GM20000 (cell line): ENCODE results near the gene LDLRAP1.

ENCODE experiments used
- DNase-seq: peaks from one replicate; pipeline ENCODE4 v3.0.0; 2012; ENCODE audit warnings: low spot score
- CTCF ChIP-seq: IDR thresholded peaks from 2 replicates; pipeline ENCODE4 v1.5.1; 2012; ENCODE audit warnings: mild to moderate bottlenecking, control low read depth; ENCODE audit errors: extremely low read depth, missing control alignments

LDLRAP1 gene

DNA sequence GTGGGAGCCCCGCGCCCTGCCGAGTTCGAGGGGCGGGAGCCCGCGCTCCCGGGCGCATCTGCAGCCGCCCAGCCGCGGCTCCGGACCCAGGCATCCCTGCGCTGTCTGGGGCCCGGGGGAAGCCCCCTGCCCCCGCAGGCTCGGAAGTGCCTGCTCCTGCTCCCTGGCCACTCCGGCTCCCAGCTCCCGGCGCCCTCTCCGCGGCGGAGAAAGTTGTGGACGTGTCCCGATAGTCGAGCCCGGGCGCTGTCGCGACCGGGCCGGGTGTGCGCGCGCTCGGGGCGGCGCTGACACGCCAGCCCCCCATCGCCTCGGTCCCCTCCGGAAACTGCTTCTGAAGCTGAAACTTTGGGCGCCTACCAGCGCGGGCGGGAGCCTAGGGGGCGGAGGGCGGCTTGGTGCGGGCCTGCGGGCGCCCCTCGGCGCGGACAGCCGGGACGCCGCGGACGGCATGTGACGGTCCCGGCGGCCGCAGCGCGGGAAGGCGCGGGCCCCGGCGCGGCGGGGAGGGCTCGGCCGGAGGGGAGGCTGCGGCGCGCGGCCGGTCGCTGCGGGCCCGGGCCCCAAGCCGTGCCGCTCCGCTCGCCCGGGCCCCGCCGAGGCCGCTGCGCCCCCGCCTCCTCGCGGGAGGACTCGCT, 73.7 kb downstream of the LDLRAP1 start:
- peak; percentile 65 for DNase-seq
- no peak for TF ChIP-seq CTCF

GRCh38 chr1:25617625-25618432, 74.4 kb downstream of the LDLRAP1 start:
- no peak for TF ChIP-seq CTCF

DNA sequence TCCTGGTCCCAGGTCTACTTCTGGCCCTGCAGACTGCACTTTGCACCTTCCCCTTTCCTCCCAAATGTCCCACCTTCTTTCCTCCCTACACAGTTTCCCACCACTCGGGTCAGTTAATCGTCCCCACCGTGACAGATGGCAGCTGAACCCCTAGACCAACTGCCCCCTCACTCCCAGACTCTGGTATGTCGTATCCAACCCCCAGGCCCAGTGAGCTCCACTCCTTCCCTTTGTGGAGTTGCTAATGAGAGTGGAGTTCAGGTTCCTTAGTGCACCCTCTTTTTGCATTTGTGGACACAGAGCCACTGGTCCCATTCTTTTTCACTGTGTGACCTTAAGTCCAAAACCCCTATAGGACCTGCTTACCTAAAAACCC, 75.0 kb downstream of the LDLRAP1 start:
- no peak for TF ChIP-seq CTCF

More at GRCh38 chr1:25617625-25618432, 74.4 kb downstream of the LDLRAP1 start:
- no peak for DNase-seq

More for the DNA sequence above, 75.0 kb downstream of the LDLRAP1 start:
- DNase-seq, result no peak
